ENCODE measurements around the gene TIMM29.

The TIMM29 gene

GRCh38 chr19:10894911-10895213 lies 33.7 kb upstream of the TIMM29 start:
- Histone ChIP-seq H3K9ac (ENCODE audit: low read length) (no peak overlapping the region), H3K4me1 (ENCODE audit: control insufficient read depth, insufficient read depth, low read length) (peaks cover 6% of the 10 kb centered on the region), H3K4me3 (ENCODE audit: low read length) (no peak overlapping the region), H3K27me3 (replicated peaks; ENCODE audit: control insufficient read depth, insufficient read depth, low read length) (no peaks in the 10 kb centered on the region), H3K36me3 (ENCODE audit: control insufficient read depth, insufficient read depth, low read length, severe bottlenecking) (no peaks in the 10 kb centered on the region), H3K9me3 (ENCODE audit: control insufficient read depth, low read length) (no peaks in the 10 kb centered on the region)
- no peak for DNase-seq (ENCODE audit: low read depth)

GRCh38 chr19:10895363-10895762 lies 33.2 kb upstream of the TIMM29 start:
- H3K9ac ChIP-seq (ENCODE audit: low read length), result no peak overlapping the region
- H3K9me3 ChIP-seq (ENCODE audit: control insufficient read depth, low read length), result no peaks in the 10 kb centered on the region
- no peak overlapping the region for H3K4me3 ChIP-seq (ENCODE audit: low read length)
- no peak for DNase-seq (ENCODE audit: low read depth)
- no peaks in the 10 kb centered on the region for H3K27me3 ChIP-seq (replicated peaks; ENCODE audit: control insufficient read depth, insufficient read depth, low read length)
- no peaks in the 10 kb centered on the region for H3K36me3 ChIP-seq (ENCODE audit: control insufficient read depth, insufficient read depth, low read length, severe bottlenecking)
- H3K4me1 ChIP-seq (ENCODE audit: control insufficient read depth, insufficient read depth, low read length), result peaks cover 6% of the 10 kb centered on the region

- Histone ChIP-seq H3K36me3 (ENCODE audit: control insufficient read depth, insufficient read depth, low read length, severe bottlenecking) (no peaks in the 10 kb centered on the region), H3K4me1 (ENCODE audit: control insufficient read depth, insufficient read depth, low read length) (peaks cover 6% of the 10 kb centered on the region), H3K27me3 (replicated peaks; ENCODE audit: control insufficient read depth, insufficient read depth, low read length) (no peaks in the 10 kb centered on the region), H3K9ac (ENCODE audit: low read length) (no peak overlapping the region), H3K4me3 (ENCODE audit: low read length) (no peak overlapping the region), H3K9me3 (ENCODE audit: control insufficient read depth, low read length) (no peaks in the 10 kb centered on the region)
- DNase-seq (ENCODE audit: low read depth), result no peak
These were observed 32.7 kb upstream of the TIMM29 start for GRCh38 chr19:10895920-10896319.

- DNase-seq (ENCODE audit: low read depth), result peak; percentile 18
- no peaks in the 10 kb centered on the region for H3K36me3 ChIP-seq (ENCODE audit: control insufficient read depth, insufficient read depth, low read length, severe bottlenecking)
- H3K9me3 ChIP-seq (ENCODE audit: control insufficient read depth, low read length), result no peaks in the 10 kb centered on the region
- H3K4me3 ChIP-seq (ENCODE audit: low read length), result no peak overlapping the region
- H3K9ac ChIP-seq (ENCODE audit: low read length), result no peak overlapping the region
- no peaks in the 10 kb centered on the region for H3K27me3 ChIP-seq (replicated peaks; ENCODE audit: control insufficient read depth, insufficient read depth, low read length)
- no peaks in the 10 kb centered on the region for H3K4me1 ChIP-seq (ENCODE audit: control insufficient read depth, insufficient read depth, low read length)
These were observed 31.6 kb upstream of the TIMM29 start for GRCh38 chr19:10896851-10897526.

- Histone ChIP-seq H3K9ac (ENCODE audit: low read length) (no peak overlapping the region), H3K4me1 (ENCODE audit: control insufficient read depth, insufficient read depth, low read length) (no peaks in the 10 kb centered on the region), H3K4me3 (ENCODE audit: low read length) (no peak overlapping the region), H3K27me3 (replicated peaks; ENCODE audit: control insufficient read depth, insufficient read depth, low read length) (no peaks in the 10 kb centered on the region), H3K9me3 (ENCODE audit: control insufficient read depth, low read length) (no peaks in the 10 kb centered on the region), H3K36me3 (ENCODE audit: control insufficient read depth, insufficient read depth, low read length, severe bottlenecking) (no peaks in the 10 kb centered on the region)
- DNase-seq (ENCODE audit: low read depth), result no peak
These were observed 30.0 kb upstream of the TIMM29 start for GRCh38 chr19:10898633-10899032.

- DNase-seq (ENCODE audit: low read depth), result no peak
- no peaks in the 10 kb centered on the region for H3K27me3 ChIP-seq (replicated peaks; ENCODE audit: control insufficient read depth, insufficient read depth, low read length)
- no peak overlapping the region for H3K9ac ChIP-seq (ENCODE audit: low read length)
- no peak overlapping the region for H3K4me3 ChIP-seq (ENCODE audit: low read length)
- no peaks in the 10 kb centered on the region for H3K9me3 ChIP-seq (ENCODE audit: control insufficient read depth, low read length)
- H3K36me3 ChIP-seq (ENCODE audit: control insufficient read depth, insufficient read depth, low read length, severe bottlenecking), result no peaks in the 10 kb centered on the region
- H3K4me1 ChIP-seq (ENCODE audit: control insufficient read depth, insufficient read depth, low read length), result no peaks in the 10 kb centered on the region
These were observed 29.4 kb upstream of the TIMM29 start for GRCh38 chr19:10899151-10899653.

- Histone ChIP-seq H3K4me1 (ENCODE audit: control insufficient read depth, insufficient read depth, low read length) (no peaks in the 10 kb centered on the region), H3K27me3 (replicated peaks; ENCODE audit: control insufficient read depth, insufficient read depth, low read length) (no peaks in the 10 kb centered on the region), H3K36me3 (ENCODE audit: control insufficient read depth, insufficient read depth, low read length, severe bottlenecking) (peaks cover 40% of the 10 kb centered on the region), H3K9me3 (ENCODE audit: control insufficient read depth, low read length) (no peaks in the 10 kb centered on the region), H3K4me3 (ENCODE audit: low read length) (no peak overlapping the region), H3K9ac (ENCODE audit: low read length) (no peak overlapping the region)
- no peak for DNase-seq (ENCODE audit: low read depth)
These were observed 20.7 kb upstream of the TIMM29 start for GRCh38 chr19:10907925-10908324.

- Histone ChIP-seq H3K9ac (ENCODE audit: low read length) (no peak overlapping the region), H3K36me3 (ENCODE audit: control insufficient read depth, insufficient read depth, low read length, severe bottlenecking) (peaks cover 41% of the 10 kb centered on the region)
- no peak for DNase-seq (ENCODE audit: low read depth)
These were observed 20.1 kb upstream of the TIMM29 start for GRCh38 chr19:10908380-10908960.

GRCh38 chr19:10911579-10912363 lies 16.8 kb upstream of the TIMM29 start:
- Histone ChIP-seq H3K36me3 (ENCODE audit: control insufficient read depth, insufficient read depth, low read length, severe bottlenecking) (peaks cover 47% of the 10 kb centered on the region), H3K9ac (ENCODE audit: low read length) (no peak overlapping the region), H3K4me1 (ENCODE audit: control insufficient read depth, insufficient read depth, low read length) (peaks cover 14% of the 10 kb centered on the region), H3K4me3 (ENCODE audit: low read length) (no peak overlapping the region), H3K9me3 (ENCODE audit: control insufficient read depth, low read length) (no peaks in the 10 kb centered on the region), H3K27me3 (replicated peaks; ENCODE audit: control insufficient read depth, insufficient read depth, low read length) (no peaks in the 10 kb centered on the region)
- no peak for DNase-seq (ENCODE audit: low read depth)

More at GRCh38 chr19:10908380-10908960, 20.1 kb upstream of the TIMM29 start:
- H3K4me3 ChIP-seq (ENCODE audit: low read length), result no peak overlapping the region
- H3K27me3 ChIP-seq (replicated peaks; ENCODE audit: control insufficient read depth, insufficient read depth, low read length), result no peaks in the 10 kb centered on the region
- H3K4me1 ChIP-seq (ENCODE audit: control insufficient read depth, insufficient read depth, low read length), result no peaks in the 10 kb centered on the region
- no peaks in the 10 kb centered on the region for H3K9me3 ChIP-seq (ENCODE audit: control insufficient read depth, low read length)

- Histone ChIP-seq H3K36me3 (ENCODE audit: control insufficient read depth, insufficient read depth, low read length, severe bottlenecking) (peaks cover 48% of the 10 kb centered on the region), H3K9ac (ENCODE audit: low read length) (no peak overlapping the region), H3K4me1 (ENCODE audit: control insufficient read depth, insufficient read depth, low read length) (peaks cover 14% of the 10 kb centered on the region), H3K9me3 (ENCODE audit: control insufficient read depth, low read length) (no peaks in the 10 kb centered on the region), H3K27me3 (replicated peaks; ENCODE audit: control insufficient read depth, insufficient read depth, low read length) (no peaks in the 10 kb centered on the region), H3K4me3 (ENCODE audit: low read length) (no peak overlapping the region)
- no peak for DNase-seq (ENCODE audit: low read depth)
These were observed 16.0 kb upstream of the TIMM29 start for GRCh38 chr19:10912619-10913018.

- Histone ChIP-seq H3K4me3 (ENCODE audit: low read length) (no peak overlapping the region), H3K9me3 (ENCODE audit: control insufficient read depth, low read length) (no peaks in the 10 kb centered on the region), H3K4me1 (ENCODE audit: control insufficient read depth, insufficient read depth, low read length) (peaks cover 14% of the 10 kb centered on the region), H3K9ac (ENCODE audit: low read length) (no peak overlapping the region), H3K36me3 (ENCODE audit: control insufficient read depth, insufficient read depth, low read length, severe bottlenecking) (peaks cover 36% of the 10 kb centered on the region), H3K27me3 (replicated peaks; ENCODE audit: control insufficient read depth, insufficient read depth, low read length) (no peaks in the 10 kb centered on the region)
- DNase-seq (ENCODE audit: low read depth), result no peak
These were observed 14.8 kb upstream of the TIMM29 start for GRCh38 chr19:10913716-10914340.
